Measurements from ENCODE around the gene DENND4A. TPM values are rescaled to one million over a fixed set of nuclear protein-coding genes. Genes with fewer than 3 reads are reported as not detected.

The DENND4A gene
- total RNA-seq, 6 experiments from 2014 or later: 15.8 to 19.4 (median 17.1) TPM

- TF ChIP-seq, protein P1, sequence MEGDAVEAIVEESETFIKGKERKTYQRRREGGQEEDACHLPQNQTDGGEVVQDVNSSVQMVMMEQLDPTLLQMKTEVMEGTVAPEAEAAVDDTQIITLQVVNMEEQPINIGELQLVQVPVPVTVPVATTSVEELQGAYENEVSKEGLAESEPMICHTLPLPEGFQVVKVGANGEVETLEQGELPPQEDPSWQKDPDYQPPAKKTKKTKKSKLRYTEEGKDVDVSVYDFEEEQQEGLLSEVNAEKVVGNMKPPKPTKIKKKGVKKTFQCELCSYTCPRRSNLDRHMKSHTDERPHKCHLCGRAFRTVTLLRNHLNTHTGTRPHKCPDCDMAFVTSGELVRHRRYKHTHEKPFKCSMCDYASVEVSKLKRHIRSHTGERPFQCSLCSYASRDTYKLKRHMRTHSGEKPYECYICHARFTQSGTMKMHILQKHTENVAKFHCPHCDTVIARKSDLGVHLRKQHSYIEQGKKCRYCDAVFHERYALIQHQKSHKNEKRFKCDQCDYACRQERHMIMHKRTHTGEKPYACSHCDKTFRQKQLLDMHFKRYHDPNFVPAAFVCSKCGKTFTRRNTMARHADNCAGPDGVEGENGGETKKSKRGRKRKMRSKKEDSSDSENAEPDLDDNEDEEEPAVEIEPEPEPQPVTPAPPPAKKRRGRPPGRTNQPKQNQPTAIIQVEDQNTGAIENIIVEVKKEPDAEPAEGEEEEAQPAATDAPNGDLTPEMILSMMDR (IDR thresholded peaks at IDR 0.05): peak; percentile 76
- no peaks in the 10 kb centered on the region; the same call in 1 of the 2 replicates for H3K27me3 Mint-ChIP-seq (ENCODE audit: insufficient read depth)
- DNase-seq: peak; percentile 55
- H3K4me3 Mint-ChIP-seq: no peak overlapping the region
- H3K36me3 Mint-ChIP-seq (ENCODE audit: low read depth): no peaks in the 10 kb centered on the region
- no peaks in the 10 kb centered on the region for H3K9me3 Mint-ChIP-seq
- H3K4me1 Mint-ChIP-seq (ENCODE audit: low read depth): peaks cover 25% of the 10 kb centered on the region
- H3K27ac Mint-ChIP-seq: no peak overlapping the region
These were observed 32.1 kb upstream of the DENND4A start for GRCh38 chr15:65824031-65824743.

DNA sequence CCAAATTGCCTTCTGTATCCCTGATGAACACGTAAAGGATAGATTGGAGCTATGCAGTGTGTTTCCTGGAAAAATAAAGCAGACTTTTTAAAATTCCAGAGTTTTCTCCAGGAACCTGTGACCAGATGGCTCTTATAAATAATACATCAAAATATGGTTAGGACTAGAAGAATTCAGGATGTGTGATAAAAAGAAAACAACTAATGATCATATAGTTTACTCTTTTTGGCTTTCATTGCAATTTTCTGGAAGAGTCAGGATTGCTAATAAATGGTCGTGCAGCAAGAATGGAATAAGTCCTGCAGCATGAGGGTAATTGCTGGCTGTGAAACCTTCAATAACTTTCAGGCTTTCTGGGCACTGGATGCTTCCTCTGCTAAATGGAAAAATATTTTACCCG, 30.2 kb upstream of the DENND4A start:
- DNase-seq: no peak
- TF ChIP-seq, protein P1 (IDR thresholded peaks at IDR 0.05): no peak
- Mint-ChIP-seq H3K27ac (no peak overlapping the region), H3K36me3 (ENCODE audit: low read depth) (no peaks in the 10 kb centered on the region), H3K4me1 (ENCODE audit: low read depth) (peaks cover 31% of the 10 kb centered on the region), H3K4me3 (no peak overlapping the region), H3K27me3 (ENCODE audit: insufficient read depth) (no peaks in the 10 kb centered on the region; the same call in 1 of the 2 replicates), H3K9me3 (no peaks in the 10 kb centered on the region)

GRCh38 chr15:65821070-65821469, 29.0 kb upstream of the DENND4A start:
- DNase-seq: no peak
- H3K4me1 Mint-ChIP-seq (ENCODE audit: low read depth): peaks cover 31% of the 10 kb centered on the region
- no peak overlapping the region for H3K27ac Mint-ChIP-seq
- H3K36me3 Mint-ChIP-seq (ENCODE audit: low read depth): no peaks in the 10 kb centered on the region
- no peaks in the 10 kb centered on the region for H3K9me3 Mint-ChIP-seq
- H3K4me3 Mint-ChIP-seq: no peak overlapping the region
- TF ChIP-seq, protein P1 (IDR thresholded peaks at IDR 0.05): no peak
- no peaks in the 10 kb centered on the region; the same call in 1 of the 2 replicates for H3K27me3 Mint-ChIP-seq (ENCODE audit: insufficient read depth)

DNA sequence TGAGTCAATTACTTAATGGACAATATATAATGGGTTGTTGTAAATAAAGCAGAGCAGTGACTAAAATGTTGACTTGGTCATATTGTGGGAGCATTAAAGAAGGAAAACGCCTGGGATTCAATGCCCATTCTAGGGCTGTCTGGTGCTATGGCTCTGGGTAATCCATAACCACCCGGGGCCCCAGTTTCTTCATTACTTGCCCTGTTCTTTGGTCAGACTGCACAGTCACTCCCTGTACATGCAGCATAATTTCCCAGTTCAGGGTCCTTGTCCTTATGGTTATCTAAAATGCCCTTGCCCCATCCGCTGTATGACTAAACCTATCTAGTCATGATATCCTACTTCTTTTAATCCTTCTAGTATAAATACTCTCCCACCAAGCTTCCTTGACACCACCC, 27.5 kb upstream of the DENND4A start:
- no peak for DNase-seq
- Mint-ChIP-seq H3K27me3 (ENCODE audit: insufficient read depth) (no peaks in the 10 kb centered on the region; the same call in 1 of the 2 replicates), H3K27ac (no peak overlapping the region), H3K4me3 (no peak overlapping the region), H3K36me3 (ENCODE audit: low read depth) (no peaks in the 10 kb centered on the region), H3K9me3 (no peaks in the 10 kb centered on the region), H3K4me1 (ENCODE audit: low read depth) (peaks cover 27% of the 10 kb centered on the region)
- TF ChIP-seq, protein P1 (IDR thresholded peaks at IDR 0.05): no peak

- H3K27ac Mint-ChIP-seq: peak overlapping the region; percentile 15; the same call in 1 of the 2 replicates
- no peaks in the 10 kb centered on the region; the same call in 1 of the 2 replicates for H3K27me3 Mint-ChIP-seq (ENCODE audit: insufficient read depth)
- H3K9me3 Mint-ChIP-seq: no peaks in the 10 kb centered on the region
- H3K4me1 Mint-ChIP-seq (ENCODE audit: low read depth): peaks cover 22% of the 10 kb centered on the region
- TF ChIP-seq, protein P1 (IDR thresholded peaks at IDR 0.05): no peak
- H3K4me3 Mint-ChIP-seq: no peak overlapping the region
- DNase-seq: peak; percentile 23
- no peaks in the 10 kb centered on the region for H3K36me3 Mint-ChIP-seq (ENCODE audit: low read depth)
These were observed 27.0 kb upstream of the DENND4A start for GRCh38 chr15:65818927-65819562.

Measured in HFFc6 (cell line).